C4-2B (cell line): ENCODE measurements around the gene C1orf159.

Experiments used
- H3K27ac ChIP-seq: fragments of 450-650 bp; 2 replicates; pipeline ENCODE4 v1.5.1; 2017
- CTCF ChIP-seq: fragments of 450-650 bp; conservative IDR thresholded peaks from 2 replicates; pipeline ENCODE4 v1.5.1; 2017; ENCODE audit warnings: mild to moderate bottlenecking
- ZFX ChIP-seq: fragments of 450-650 bp; IDR thresholded peaks from 2 replicates; pipeline ENCODE4 v1.6.1; 2017

Gene C1orf159

GRCh38 chr1:1122078-1122811 lies 6.4 kb upstream of the C1orf159 start:
- H3K27ac ChIP-seq = peak overlapping the region; percentile 32
- TF ChIP-seq ZFX (no peak), CTCF (peak; percentile 96)

- H3K27ac ChIP-seq = peak overlapping the region; percentile 32; the same call in 1 of the 2 replicates
- no peak for TF ChIP-seq ZFX
- TF ChIP-seq CTCF = no peak
Measured at GRCh38 chr1:1121611-1122077, 5.8 kb upstream of the C1orf159 start.

GRCh38 chr1:1120866-1121591 lies 5.1 kb upstream of the C1orf159 start:
- TF ChIP-seq ZFX (no peak), CTCF (no peak)
- H3K27ac ChIP-seq = no peak overlapping the region

GRCh38 chr1:1120096-1120495 lies 4.2 kb upstream of the C1orf159 start:
- no peak overlapping the region for H3K27ac ChIP-seq
- TF ChIP-seq ZFX (no peak), CTCF (no peak)

- no peak overlapping the region for H3K27ac ChIP-seq
- TF ChIP-seq CTCF = no peak
Measured at GRCh38 chr1:1119272-1119890, 3.5 kb upstream of the C1orf159 start.

- TF ChIP-seq CTCF = no peak
- no peak for TF ChIP-seq ZFX
- H3K27ac ChIP-seq = no peak overlapping the region
Measured at GRCh38 chr1:1118876-1119220, 3.0 kb upstream of the C1orf159 start.
